Keratinocyte (primary cell): ENCODE data around the gene CUX1.

Experiments
- EZH2 ChIP-seq: IDR thresholded peaks from one replicate; pipeline ENCODE4 v1.6.1; 2012; ENCODE audit warnings: inconsistent platforms, mild to moderate bottlenecking, low read length, moderate library complexity
- TF ChIP-seq, protein P1 (sequence below), 3 experiments: IDR thresholded peaks in 1 of 3; conservative IDR thresholded peaks in 1 of 3; optimal IDR thresholded peaks in 1 of 3; 2 replicates in 2 of 3; 3 replicates in 1 of 3; pipeline versions ENCODE3 to v1.5.1; 2011; ENCODE audit warnings: low read length in 3 of 3, mild to moderate bottlenecking in 3 of 3, moderate library complexity in 2 of 3, control low read depth in 1 of 3, inconsistent platforms in 1 of 3; ENCODE audit not compliant: insufficient read depth in 2 of 3; ENCODE audit errors: extremely low read depth in 1 of 3

DNA sequence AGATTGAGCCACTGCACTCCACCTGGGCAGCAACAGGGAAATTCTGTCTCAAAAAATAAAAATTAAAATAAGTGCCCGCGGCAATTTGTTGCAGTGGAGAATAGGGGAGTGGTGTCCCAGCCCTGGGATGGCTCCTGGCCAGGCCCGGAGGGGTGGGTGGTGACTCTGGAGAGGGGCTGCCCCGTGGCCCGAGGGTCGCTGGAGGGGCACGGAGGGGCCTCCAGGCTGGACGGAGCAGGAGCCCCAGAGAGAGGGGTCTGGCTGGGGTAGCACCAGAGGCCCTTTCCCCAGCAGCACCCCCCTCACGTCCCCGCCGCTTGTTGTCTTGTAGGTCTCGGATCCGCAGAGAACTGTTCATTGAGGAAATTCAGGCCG, 430.6 kb downstream of the CUX1 start:
- TF ChIP-seq, protein P1, sequence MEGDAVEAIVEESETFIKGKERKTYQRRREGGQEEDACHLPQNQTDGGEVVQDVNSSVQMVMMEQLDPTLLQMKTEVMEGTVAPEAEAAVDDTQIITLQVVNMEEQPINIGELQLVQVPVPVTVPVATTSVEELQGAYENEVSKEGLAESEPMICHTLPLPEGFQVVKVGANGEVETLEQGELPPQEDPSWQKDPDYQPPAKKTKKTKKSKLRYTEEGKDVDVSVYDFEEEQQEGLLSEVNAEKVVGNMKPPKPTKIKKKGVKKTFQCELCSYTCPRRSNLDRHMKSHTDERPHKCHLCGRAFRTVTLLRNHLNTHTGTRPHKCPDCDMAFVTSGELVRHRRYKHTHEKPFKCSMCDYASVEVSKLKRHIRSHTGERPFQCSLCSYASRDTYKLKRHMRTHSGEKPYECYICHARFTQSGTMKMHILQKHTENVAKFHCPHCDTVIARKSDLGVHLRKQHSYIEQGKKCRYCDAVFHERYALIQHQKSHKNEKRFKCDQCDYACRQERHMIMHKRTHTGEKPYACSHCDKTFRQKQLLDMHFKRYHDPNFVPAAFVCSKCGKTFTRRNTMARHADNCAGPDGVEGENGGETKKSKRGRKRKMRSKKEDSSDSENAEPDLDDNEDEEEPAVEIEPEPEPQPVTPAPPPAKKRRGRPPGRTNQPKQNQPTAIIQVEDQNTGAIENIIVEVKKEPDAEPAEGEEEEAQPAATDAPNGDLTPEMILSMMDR (optimal IDR thresholded peaks at IDR 0.05 in 1 of 3, IDR thresholded peaks at IDR 0.05 in 1 of 3, conservative IDR thresholded peaks at IDR 0.05 in 1 of 3; ENCODE audit: extremely low read depth in 1 of 3, insufficient read depth in 2 of 3, low read length in 3 of 3) = no peak
- TF ChIP-seq EZH2 = no peak
